HL-60 (cell line): Measurements from ENCODE around the gene PPP2R3C.

ENCODE experiments used
- DNase-seq, 2 experiments: peaks; one replicate each; pipeline ENCODE4 v3.0.0-alpha.2; 2010 to 2020; ENCODE audit warnings: low read depth in 1 of 2, low spot score in 1 of 2
- H3K27ac ChIP-seq: fragments of 250-450 bp; sonication (Bioruptor Pico); replicated peaks from 2 replicates; pipeline ENCODE4 v1.5.1; 2020; ENCODE audit warnings: mild to moderate bottlenecking, moderate library complexity
- H3K27me3 ChIP-seq: fragments of 250-450 bp; sonication (Bioruptor Pico); 2 replicates; pipeline ENCODE4 v1.5.1; 2021; ENCODE audit warnings: mild to moderate bottlenecking, moderate library complexity; ENCODE audit not compliant: insufficient read depth, poor library complexity, severe bottlenecking
- H3K4me3 ChIP-seq: replicated peaks from 2 replicates; pipeline ENCODE4 v1.5.1; 2011; ENCODE audit warnings: mild to moderate bottlenecking, control low read depth, low read length; ENCODE audit not compliant: insufficient read depth
- CTCF ChIP-seq: IDR thresholded peaks from one replicate; pipeline ENCODE4 v1.5.1; 2011; ENCODE audit warnings: low read length, control low read depth, inconsistent platforms; ENCODE audit not compliant: insufficient read depth
- GABPA ChIP-seq: IDR thresholded peaks from 2 replicates; pipeline ENCODE4 v1.6.1; 2012; ENCODE audit warnings: low read depth
- POLR2AphosphoS5 ChIP-seq: IDR thresholded peaks from 2 replicates; pipeline ENCODE4 v1.6.1; 2012; ENCODE audit warnings: low read depth
- REST ChIP-seq: IDR thresholded peaks from 2 replicates; pipeline ENCODE4 v1.6.1; 2012; ENCODE audit warnings: low read depth; ENCODE audit not compliant: insufficient replicate concordance
- SPI1 ChIP-seq: IDR thresholded peaks from 2 replicates; pipeline ENCODE4 v1.6.1; 2012; ENCODE audit warnings: low read depth, mild to moderate bottlenecking, borderline replicate concordance

Gene PPP2R3C

GRCh38 chr14:35088514-35088913, 33.3 kb downstream of the PPP2R3C start:
- H3K27me3 ChIP-seq: no peaks in the 10 kb centered on the region
- H3K27ac ChIP-seq: no peak overlapping the region
- no peak for TF ChIP-seq CTCF
- TF ChIP-seq GABPA: no peak
- TF ChIP-seq SPI1: no peak
- no peak for TF ChIP-seq REST
- no peak for TF ChIP-seq POLR2AphosphoS5
- DNase-seq: no peak
- H3K4me3 ChIP-seq: no peak overlapping the region

GRCh38 chr14:35085441-35085840, 36.3 kb downstream of the PPP2R3C start:
- DNase-seq: no peak
- Histone ChIP-seq H3K4me3 (no peak overlapping the region), H3K27ac (no peak overlapping the region), H3K27me3 (no peaks in the 10 kb centered on the region)
- no peak for TF ChIP-seq REST
- TF ChIP-seq GABPA: no peak
- no peak for TF ChIP-seq SPI1
- TF ChIP-seq CTCF: no peak
- no peak for TF ChIP-seq POLR2AphosphoS5

- no peaks in the 10 kb centered on the region for H3K27me3 ChIP-seq
- no peak overlapping the region for H3K4me3 ChIP-seq
- H3K27ac ChIP-seq: no peak overlapping the region
- TF ChIP-seq CTCF (no peak), POLR2AphosphoS5 (no peak), REST (no peak), GABPA (no peak), SPI1 (no peak)
- no peak for DNase-seq
Measured at GRCh38 chr14:35083530-35084150, 38.1 kb downstream of the PPP2R3C start.
